ENCODE measurements around the gene TWIST1. TPM values are rescaled to one million over a fixed set of nuclear protein-coding genes. Genes with fewer than 3 reads are reported as not detected.

The TWIST1 gene
- total RNA-seq, 2 donors from 2014 or later, result 1.6 to 6.4 TPM

DNA sequence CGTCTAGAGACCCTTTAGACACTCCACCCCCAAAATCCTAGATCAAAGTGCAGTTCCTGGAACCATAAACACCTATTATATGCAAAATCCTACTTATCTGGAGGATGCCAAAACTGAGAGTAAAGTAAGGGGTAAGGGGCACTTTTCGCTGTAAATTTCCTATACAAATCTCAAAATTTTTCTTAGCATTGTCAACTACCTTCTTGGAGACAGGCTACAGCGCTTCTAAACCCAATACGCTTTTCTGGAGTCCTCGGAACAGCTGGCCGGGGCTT is 10.4 kb downstream of the TWIST1 start:
- H3K27ac ChIP-seq, result no peak overlapping the region

DNA sequence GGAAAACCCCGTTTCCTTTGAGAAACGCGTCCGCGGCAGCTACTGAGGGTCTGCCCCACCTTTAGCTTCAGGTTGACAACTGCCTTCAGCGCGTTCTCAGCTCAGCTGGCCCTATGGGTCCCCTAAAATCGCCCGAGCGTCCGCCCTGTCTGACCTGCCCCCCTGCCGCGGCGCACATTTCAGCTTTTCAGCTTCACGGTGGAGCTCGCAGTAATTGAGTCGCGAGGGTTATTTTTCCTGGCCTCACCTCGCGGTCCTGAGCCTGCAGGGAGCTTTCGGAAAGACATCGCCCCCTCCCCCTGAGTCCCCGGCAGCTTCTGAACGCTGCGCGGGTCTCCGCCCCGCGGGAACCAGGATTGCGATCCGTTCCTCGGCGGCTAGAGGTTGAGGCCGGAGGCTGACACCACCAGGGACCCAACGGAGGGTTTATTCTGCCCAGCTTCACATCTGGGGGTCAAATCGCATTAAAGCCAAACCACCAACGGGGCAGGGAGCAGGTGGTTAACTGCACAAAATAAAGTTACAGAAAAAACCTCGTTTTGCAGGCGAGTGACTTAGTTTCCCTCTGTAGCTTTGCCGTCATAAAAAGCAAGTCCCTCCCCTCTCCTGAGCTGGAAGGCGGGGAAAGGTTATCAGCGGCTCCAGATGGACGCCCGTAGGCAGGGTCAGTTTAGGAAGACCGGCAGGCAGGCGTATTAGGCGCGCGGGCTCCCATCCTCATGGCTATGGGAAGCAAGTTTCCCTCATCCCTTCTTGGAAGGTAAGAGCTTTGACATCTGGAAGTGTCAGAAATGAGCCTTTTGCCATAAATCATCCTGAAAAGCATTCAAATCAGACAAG is 11.0 kb downstream of the TWIST1 start:
- H3K27me3 ChIP-seq (replicated peaks; ENCODE audit: insufficient read depth), result peaks cover 8% of the 10 kb centered on the region
- TF ChIP-seq, protein P1, sequence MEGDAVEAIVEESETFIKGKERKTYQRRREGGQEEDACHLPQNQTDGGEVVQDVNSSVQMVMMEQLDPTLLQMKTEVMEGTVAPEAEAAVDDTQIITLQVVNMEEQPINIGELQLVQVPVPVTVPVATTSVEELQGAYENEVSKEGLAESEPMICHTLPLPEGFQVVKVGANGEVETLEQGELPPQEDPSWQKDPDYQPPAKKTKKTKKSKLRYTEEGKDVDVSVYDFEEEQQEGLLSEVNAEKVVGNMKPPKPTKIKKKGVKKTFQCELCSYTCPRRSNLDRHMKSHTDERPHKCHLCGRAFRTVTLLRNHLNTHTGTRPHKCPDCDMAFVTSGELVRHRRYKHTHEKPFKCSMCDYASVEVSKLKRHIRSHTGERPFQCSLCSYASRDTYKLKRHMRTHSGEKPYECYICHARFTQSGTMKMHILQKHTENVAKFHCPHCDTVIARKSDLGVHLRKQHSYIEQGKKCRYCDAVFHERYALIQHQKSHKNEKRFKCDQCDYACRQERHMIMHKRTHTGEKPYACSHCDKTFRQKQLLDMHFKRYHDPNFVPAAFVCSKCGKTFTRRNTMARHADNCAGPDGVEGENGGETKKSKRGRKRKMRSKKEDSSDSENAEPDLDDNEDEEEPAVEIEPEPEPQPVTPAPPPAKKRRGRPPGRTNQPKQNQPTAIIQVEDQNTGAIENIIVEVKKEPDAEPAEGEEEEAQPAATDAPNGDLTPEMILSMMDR (IDR thresholded peaks at IDR 0.05), result no peak
- TF ChIP-seq POLR2AphosphoS5 (IDR thresholded peaks at IDR 0.05), result no peak
- TF ChIP-seq POLR2A (IDR thresholded peaks at IDR 0.05), result no peak

More for the DNA sequence above, 10.4 kb downstream of the TWIST1 start:
- TF ChIP-seq POLR2AphosphoS5 (IDR thresholded peaks at IDR 0.05) (no peak), POLR2A (IDR thresholded peaks at IDR 0.05) (no peak)
- TF ChIP-seq, protein P1 (IDR thresholded peaks at IDR 0.05), result no peak
- H3K36me3 ChIP-seq, result no peaks in the 10 kb centered on the region
- H3K4me3 ChIP-seq, result peak overlapping the region; percentile 19 to 22
- peaks cover 8% of the 10 kb centered on the region for H3K27me3 ChIP-seq (replicated peaks; ENCODE audit: insufficient read depth)
- WGBS, result 5% methylated on average over 6 of the region's 6 CpGs
- intact Hi-C loops (cut with DNase I), result no loop called here
- H3K4me1 ChIP-seq (replicated peaks), result no peaks in the 10 kb centered on the region
- no peaks in the 10 kb centered on the region for H3K9me3 ChIP-seq
- no peak for DNase-seq (ENCODE audit: low spot score)

DNA sequence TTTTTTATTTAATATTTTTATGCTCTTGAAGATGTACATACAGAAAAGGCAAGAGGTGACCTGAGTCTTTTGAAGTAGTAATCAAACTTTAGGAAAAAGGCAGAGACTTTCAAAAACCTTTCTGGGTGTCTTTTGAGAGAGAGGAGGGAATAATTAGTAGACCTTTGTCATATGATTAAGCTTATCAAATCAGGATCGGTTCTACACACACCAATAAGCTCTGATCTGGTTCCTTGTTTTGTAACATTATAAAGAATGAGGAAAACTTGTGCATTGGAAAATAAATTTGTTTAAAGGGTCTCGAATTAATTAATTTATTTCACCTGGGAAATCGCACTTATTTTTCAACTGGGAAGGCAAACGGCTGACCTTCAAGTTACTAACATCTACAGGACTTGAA is 11.9 kb downstream of the TWIST1 start:
- Histone ChIP-seq H3K27me3 (replicated peaks; ENCODE audit: insufficient read depth) (peaks cover 8% of the 10 kb centered on the region), H3K36me3 (no peaks in the 10 kb centered on the region), H3K9me3 (no peaks in the 10 kb centered on the region), H3K4me3 (no peak overlapping the region), H3K4me1 (replicated peaks) (no peaks in the 10 kb centered on the region), H3K27ac (no peak overlapping the region)
- DNase-seq (ENCODE audit: low spot score), result no peak
- no peak for TF ChIP-seq POLR2AphosphoS5 (IDR thresholded peaks at IDR 0.05)
- TF ChIP-seq, protein P1 (IDR thresholded peaks at IDR 0.05), result no peak
- no peak for TF ChIP-seq POLR2A (IDR thresholded peaks at IDR 0.05)
- WGBS, result 41% methylated on average over 4 of the region's 4 CpGs
- intact Hi-C loops (cut with DNase I), result no loop called here

More for the DNA sequence above, 11.0 kb downstream of the TWIST1 start:
- H3K27ac ChIP-seq, result no peak overlapping the region
- no peak for DNase-seq (ENCODE audit: low spot score)
- H3K4me3 ChIP-seq, result peak overlapping the region in 1 of 2 donors; percentile 22
- H3K36me3 ChIP-seq, result no peaks in the 10 kb centered on the region
- H3K9me3 ChIP-seq, result no peaks in the 10 kb centered on the region
- intact Hi-C loops (cut with DNase I), result no loop called here
- no peaks in the 10 kb centered on the region for H3K4me1 ChIP-seq (replicated peaks)
- WGBS, result 4% methylated on average over 49 of the region's 49 CpGs

DNA sequence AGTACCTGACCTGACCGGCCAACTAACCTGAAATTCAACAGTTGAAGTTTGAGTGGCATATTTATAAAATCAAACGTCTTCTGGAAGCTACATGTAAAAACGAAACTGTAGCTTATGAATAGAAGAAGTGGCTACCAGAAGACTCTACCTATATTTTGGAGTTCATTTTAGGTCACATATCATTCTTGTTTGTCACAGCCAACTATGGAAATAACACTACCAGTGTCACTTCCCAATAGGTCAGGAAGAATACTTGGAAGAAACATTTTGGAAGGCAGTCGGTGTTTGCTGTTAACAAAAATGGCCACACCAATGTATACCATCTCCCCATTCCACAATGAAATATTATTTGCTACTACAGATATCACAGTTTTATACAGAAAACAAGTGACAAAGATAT is 12.6 kb downstream of the TWIST1 start:
- Histone ChIP-seq H3K9me3 (no peaks in the 10 kb centered on the region), H3K27ac (no peak overlapping the region), H3K27me3 (replicated peaks; ENCODE audit: insufficient read depth) (peaks cover 8% of the 10 kb centered on the region), H3K4me3 (no peak overlapping the region), H3K4me1 (replicated peaks) (no peaks in the 10 kb centered on the region), H3K36me3 (no peaks in the 10 kb centered on the region)
- WGBS, result 69% methylated on average over 4 of the region's 4 CpGs
- intact Hi-C loops (cut with DNase I), result no loop called here
- TF ChIP-seq POLR2A (IDR thresholded peaks at IDR 0.05), result no peak
- no peak for DNase-seq (ENCODE audit: low spot score)

DNA sequence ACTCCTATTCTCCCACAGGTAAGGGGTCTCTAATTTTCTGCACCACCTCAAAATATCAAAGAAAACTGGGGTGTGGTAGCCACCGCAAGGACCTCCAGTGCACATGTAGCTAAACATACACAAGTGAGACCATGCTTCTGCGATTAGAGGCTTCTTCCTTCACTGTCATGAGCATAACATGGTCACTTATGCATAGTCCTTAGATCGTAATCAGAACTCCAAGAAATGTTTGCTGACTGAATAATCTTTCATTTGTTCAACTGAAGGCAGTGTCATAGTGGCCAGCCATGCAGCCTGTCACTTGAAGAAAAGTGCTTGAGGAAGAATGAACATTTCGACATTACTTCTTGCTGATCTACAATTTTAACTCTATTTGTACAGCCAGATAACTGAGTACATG is 14.6 kb downstream of the TWIST1 start:
- no peaks in the 10 kb centered on the region for H3K36me3 ChIP-seq
- no peaks in the 10 kb centered on the region for H3K4me1 ChIP-seq (replicated peaks)
- no peak overlapping the region for H3K27ac ChIP-seq
- no peak for DNase-seq (ENCODE audit: low spot score)
- H3K27me3 ChIP-seq (replicated peaks; ENCODE audit: insufficient read depth), result peaks cover 4% of the 10 kb centered on the region
- no peaks in the 10 kb centered on the region for H3K9me3 ChIP-seq
- intact Hi-C loops (cut with DNase I), result no loop called here
- TF ChIP-seq, protein P1 (IDR thresholded peaks at IDR 0.05), result no peak
- TF ChIP-seq POLR2AphosphoS5 (IDR thresholded peaks at IDR 0.05) (no peak), POLR2A (IDR thresholded peaks at IDR 0.05) (no peak)
- WGBS, result 86% methylated on average over 4 of the region's 4 CpGs
- H3K4me3 ChIP-seq, result no peak overlapping the region
